ENCODE data around the gene NDE1. TPM values are rescaled to one million over a fixed set of nuclear protein-coding genes. Genes with fewer than 3 reads are reported as not detected.

NDE1 gene
- total and polyA plus RNA-seq, 11 donors = 5.9 to 32.3 (median 17.3) TPM

DNA sequence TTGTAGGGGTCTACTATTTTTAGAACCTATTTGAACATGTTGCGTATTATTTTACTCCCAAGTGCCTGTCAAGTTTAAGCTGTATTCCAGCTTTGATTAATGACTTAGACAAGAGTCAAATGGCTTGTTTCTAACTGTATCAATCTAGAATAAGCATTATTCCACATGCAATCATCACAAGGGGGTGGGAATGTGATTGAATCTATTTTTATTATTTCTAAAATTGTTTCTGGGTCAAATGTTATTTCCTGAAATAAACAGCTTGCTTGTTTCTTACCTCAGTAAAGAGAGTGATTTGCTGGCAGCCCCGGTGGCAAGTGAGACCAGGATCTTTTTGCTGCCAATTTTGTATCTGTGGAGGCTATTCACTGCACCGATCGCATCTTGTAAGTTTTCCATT, 28.6 kb upstream of the NDE1 start:
- H3K27ac ChIP-seq = peak overlapping the region in 11 of 12 donors; percentile 2 to 80 (median 58)
- DNase-seq (peak in 2 of 5 donors; percentile 40 to 45), ATAC-seq (peak; percentile 24 to 74 (median 56))
- H3K36me3 ChIP-seq = peaks cover 0 to 100% (median 84%) of the 10 kb centered on the region in 9 donors
- no peaks in the 10 kb centered on the region for H3K27me3 ChIP-seq
- H3K4me3 ChIP-seq = peak overlapping the region in 1 of 12 donors; percentile 2
- WGBS, 4 donors = 34 to 48% (median 38%) methylated on average over 4 of the region's 4 CpGs
- H3K4me1 ChIP-seq = peaks cover 0 to 21% (median 13%) of the 10 kb centered on the region in 12 donors
- TF ChIP-seq, protein P1, sequence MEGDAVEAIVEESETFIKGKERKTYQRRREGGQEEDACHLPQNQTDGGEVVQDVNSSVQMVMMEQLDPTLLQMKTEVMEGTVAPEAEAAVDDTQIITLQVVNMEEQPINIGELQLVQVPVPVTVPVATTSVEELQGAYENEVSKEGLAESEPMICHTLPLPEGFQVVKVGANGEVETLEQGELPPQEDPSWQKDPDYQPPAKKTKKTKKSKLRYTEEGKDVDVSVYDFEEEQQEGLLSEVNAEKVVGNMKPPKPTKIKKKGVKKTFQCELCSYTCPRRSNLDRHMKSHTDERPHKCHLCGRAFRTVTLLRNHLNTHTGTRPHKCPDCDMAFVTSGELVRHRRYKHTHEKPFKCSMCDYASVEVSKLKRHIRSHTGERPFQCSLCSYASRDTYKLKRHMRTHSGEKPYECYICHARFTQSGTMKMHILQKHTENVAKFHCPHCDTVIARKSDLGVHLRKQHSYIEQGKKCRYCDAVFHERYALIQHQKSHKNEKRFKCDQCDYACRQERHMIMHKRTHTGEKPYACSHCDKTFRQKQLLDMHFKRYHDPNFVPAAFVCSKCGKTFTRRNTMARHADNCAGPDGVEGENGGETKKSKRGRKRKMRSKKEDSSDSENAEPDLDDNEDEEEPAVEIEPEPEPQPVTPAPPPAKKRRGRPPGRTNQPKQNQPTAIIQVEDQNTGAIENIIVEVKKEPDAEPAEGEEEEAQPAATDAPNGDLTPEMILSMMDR (IDR thresholded peaks at IDR 0.05) = no peak
- TF ChIP-seq POLR2A (IDR thresholded peaks at IDR 0.05) = no peak
- intact Hi-C loops (cut with DNase I) = loop anchor here in 1 of 10 donors (2.0 kb wide), 1 partner anchor 21 kb away; the partner anchor contains the start of gene MARF1
- no peaks in the 10 kb centered on the region for H3K9me3 ChIP-seq

DNA sequence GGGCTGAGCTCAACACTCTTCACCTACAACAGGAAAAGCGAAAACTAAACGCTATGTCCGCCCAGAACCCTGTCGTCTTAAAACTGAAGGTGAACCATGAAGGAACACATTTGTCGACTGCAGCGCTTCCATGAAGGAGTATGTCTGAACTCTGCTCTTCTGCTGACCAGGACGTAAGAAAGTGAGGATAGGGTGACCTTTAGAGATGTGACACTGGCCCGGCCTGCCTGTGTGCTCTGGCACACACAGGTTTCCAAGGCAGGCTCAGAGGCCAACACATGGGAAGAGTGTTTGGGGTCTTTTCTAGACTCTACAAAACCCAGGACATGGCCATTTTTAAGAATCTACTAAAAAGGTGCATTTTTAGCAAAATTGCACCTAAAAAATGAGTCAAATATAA, 28.2 kb upstream of the NDE1 start:
- H3K9me3 ChIP-seq = no peaks in the 10 kb centered on the region
- H3K4me3 ChIP-seq = peak overlapping the region in 1 of 12 donors; percentile 2
- intact Hi-C loops (cut with DNase I) = loop anchor here in 1 of 10 donors (2.0 kb wide), 1 partner anchor 21 kb away; the partner anchor contains the start of gene MARF1
- 49 to 78% (median 66%) methylated on average over 8 of the region's 8 CpGs for WGBS, 4 donors
- peaks cover 0 to 21% (median 13%) of the 10 kb centered on the region in 12 donors for H3K4me1 ChIP-seq
- DNase-seq (no peak), ATAC-seq (peak; percentile 66 to 78 (median 72))
- no peak for TF ChIP-seq POLR2A (IDR thresholded peaks at IDR 0.05)
- no peaks in the 10 kb centered on the region for H3K27me3 ChIP-seq
- peaks cover 0 to 99% (median 80%) of the 10 kb centered on the region in 9 donors for H3K36me3 ChIP-seq
- peak overlapping the region in 11 of 12 donors; percentile 2 to 80 (median 58) for H3K27ac ChIP-seq

DNA sequence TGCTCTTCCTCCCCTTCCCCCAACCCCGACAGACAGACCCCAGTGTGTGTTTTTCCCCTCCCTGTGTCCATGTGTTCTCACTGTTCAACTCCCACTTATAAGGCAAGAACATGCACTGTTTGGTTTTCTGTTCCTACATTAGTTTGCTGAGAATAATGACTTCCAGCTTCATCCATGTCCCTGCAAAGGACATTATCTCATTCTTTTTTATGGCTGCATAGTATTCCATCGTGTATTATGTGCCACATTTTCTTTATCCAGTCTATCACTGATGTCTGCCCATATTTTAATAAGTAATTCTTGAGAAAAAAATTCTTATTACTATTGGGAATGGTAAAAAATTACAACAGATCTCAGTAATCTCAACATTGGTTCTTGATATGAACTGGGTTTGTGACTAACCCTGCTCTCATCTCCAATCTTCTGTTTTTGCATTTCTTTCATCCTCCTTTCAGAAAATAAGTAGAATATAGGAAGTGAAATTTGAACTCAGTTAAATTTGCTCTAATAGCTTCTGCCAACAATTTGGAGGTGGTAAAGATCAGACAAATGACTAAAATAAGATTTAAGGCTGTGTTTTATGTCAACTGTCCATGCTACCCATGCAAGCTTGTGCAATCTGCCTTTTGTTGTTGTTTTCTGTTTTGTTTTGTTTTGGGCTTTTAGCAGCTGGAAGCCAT, 18.2 kb upstream of the NDE1 start:
- Histone ChIP-seq H3K4me1 (peaks cover 0 to 9% (median 0%) of the 10 kb centered on the region in 12 donors), H3K9me3 (no peaks in the 10 kb centered on the region), H3K27me3 (no peaks in the 10 kb centered on the region), H3K4me3 (no peak overlapping the region), H3K36me3 (peaks cover 3 to 100% (median 90%) of the 10 kb centered on the region in 9 donors), H3K27ac (no peak overlapping the region)
- ATAC-seq = no peak
- TF ChIP-seq, protein P1 (IDR thresholded peaks at IDR 0.05) = no peak
- TF ChIP-seq POLR2A (IDR thresholded peaks at IDR 0.05) = no peak
- intact Hi-C loops (cut with DNase I) = no loop called here
- 97 to 100% (median 98%) methylated on average over 2 of the region's 2 CpGs for WGBS, 4 donors
- DNase-seq = no peak

DNA sequence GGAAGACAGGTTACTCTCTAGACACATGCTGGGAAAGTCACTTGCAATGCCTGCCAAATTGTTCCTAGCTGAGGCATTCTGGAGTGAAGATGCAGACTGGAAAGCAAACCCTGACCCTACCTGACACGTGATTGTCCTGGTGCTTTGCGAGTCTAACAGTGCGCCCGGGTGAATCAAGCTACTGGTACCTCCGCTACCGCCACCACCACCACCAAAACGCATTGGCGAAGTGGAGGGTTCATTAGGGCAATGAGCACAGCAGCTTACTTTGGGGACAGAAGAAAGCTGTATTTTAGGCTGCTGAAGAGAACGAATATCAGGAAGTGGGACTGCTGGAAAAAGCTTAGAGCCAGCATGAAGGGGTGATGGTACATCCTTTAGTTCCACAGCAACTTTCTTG, 14.1 kb upstream of the NDE1 start:
- DNase-seq (no peak), ATAC-seq (no peak)
- Histone ChIP-seq H3K36me3 (peaks cover 3 to 89% (median 85%) of the 10 kb centered on the region in 9 donors), H3K27me3 (no peaks in the 10 kb centered on the region), H3K4me3 (no peak overlapping the region), H3K4me1 (peaks cover 0 to 34% (median 4%) of the 10 kb centered on the region in 12 donors), H3K9me3 (no peaks in the 10 kb centered on the region), H3K27ac (peak overlapping the region in 1 of 12 donors; percentile 61)
- intact Hi-C loops (cut with DNase I) = loop anchor here in 1 of 10 donors (5.0 kb wide), 1 partner anchor 56 kb away; no protein-coding TSS in a partner anchor
- WGBS, 4 donors = 94 to 98% (median 95%) methylated on average over 8 to 9 of the region's 9 CpGs
- TF ChIP-seq POLR2A (IDR thresholded peaks at IDR 0.05) = no peak
- TF ChIP-seq, protein P1 (IDR thresholded peaks at IDR 0.05) = no peak
